Epithelial cell of alveolus of lung (primary cell): Measurements from ENCODE around the gene ZNF641. TPM values are rescaled to one million over a fixed set of nuclear protein-coding genes. Genes with fewer than 3 reads are reported as not detected.

Experiments
- total RNA-seq: library from RNA; depleted of rRNA; stranded (reverse); fragments of >200 nt; gene quantifications from 2 replicates; pipeline ENCODE4 v1.2.1, GENCODE V29; 2015

ZNF641 gene
- 1.3 and 5.4 TPM in 2 replicates for total RNA-seq

DNA sequence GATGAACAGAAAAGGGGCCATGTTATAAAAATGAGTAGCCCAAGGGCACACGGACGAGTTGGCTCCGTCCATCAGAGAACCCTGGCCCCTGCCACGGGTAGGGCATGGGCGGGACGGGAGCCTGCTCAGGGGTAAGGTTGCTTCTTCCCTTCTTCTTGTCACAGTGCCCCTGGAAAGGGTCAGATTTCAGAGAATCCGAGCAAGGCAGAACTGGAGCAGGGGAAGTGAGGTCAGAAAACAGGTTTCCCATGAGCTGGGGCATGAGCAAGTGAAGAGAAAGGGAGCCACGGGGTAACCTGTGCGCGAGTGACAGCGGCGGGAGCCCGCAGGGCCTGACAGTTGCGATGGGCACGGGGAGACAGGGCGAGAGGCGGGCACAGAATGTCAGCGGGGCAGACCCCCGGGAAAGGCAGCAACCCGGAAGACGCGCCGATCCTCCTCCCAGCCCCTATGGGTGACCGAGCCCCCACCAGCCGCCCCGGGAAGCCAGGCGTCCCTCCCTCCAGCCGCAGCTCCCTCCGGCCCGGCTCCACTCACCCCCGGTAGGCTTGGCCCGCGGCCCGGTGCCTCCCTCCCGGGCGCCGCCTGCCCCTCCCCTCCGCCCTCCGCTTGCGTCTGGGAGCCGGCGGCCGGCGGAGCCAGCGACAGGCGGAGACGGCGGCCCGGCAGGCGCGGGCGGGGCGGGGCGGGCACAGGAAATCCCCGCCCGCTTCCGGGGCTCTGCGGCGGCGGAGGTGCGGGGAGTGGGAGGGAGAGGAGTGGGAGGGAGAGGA is at the start of gene ZNF641:
Gene ZNF641, minus strand, starts transcription at position 671 of the 773 bp plus-strand sequence. CDS start 2,829 bp downstream, outside the sequence.

Other genes starting within 250 kb of the ZNF641 start
- gene SENP1, start 244.8 kb downstream of the ZNF641 start, total RNA-seq = 19.4 and 24.8 TPM in 2 replicates
- gene PFKM, start 231.6 kb downstream of the ZNF641 start, total RNA-seq = 39.0 and 53.3 TPM in 2 replicates
- 13.4 and 13.7 TPM in 2 replicates for gene ASB8, start 193.4 kb downstream of the ZNF641 start, total RNA-seq
- gene CCDC184, start 167.3 kb downstream of the ZNF641 start, total RNA-seq = 1.8 and 3.7 TPM in 2 replicates
- not detected in 2 replicates for gene OR10AD1, start 147.6 kb downstream of the ZNF641 start, total RNA-seq
- not detected in 2 replicates for gene ANP32D, start 121.6 kb upstream of the ZNF641 start, total RNA-seq
- 2.2 TPM in 1 of 2 replicates, not detected in the other for gene C12orf54, start 131.6 kb upstream of the ZNF641 start, total RNA-seq
- gene OR8S1, start 174.7 kb upstream of the ZNF641 start, total RNA-seq = not detected in 2 replicates
- not detected in 2 replicates for gene LALBA, start 219.1 kb upstream of the ZNF641 start, total RNA-seq